22Rv1 (cell line): Measurements from ENCODE around the gene WWOX.

Experiments used
- ZFX ChIP-seq: fragments of 450-650 bp; IDR thresholded peaks from 2 replicates; pipeline ENCODE4 v1.6.1; 2017; ENCODE audit warnings: antibody characterized with exemption, borderline replicate concordance
- TF ChIP-seq, protein P1 (sequence below): fragments of 450-650 bp; IDR thresholded peaks from 2 replicates; pipeline ENCODE4 v1.5.1; 2017; ENCODE audit warnings: mild to moderate bottlenecking

- TF ChIP-seq, protein P1, sequence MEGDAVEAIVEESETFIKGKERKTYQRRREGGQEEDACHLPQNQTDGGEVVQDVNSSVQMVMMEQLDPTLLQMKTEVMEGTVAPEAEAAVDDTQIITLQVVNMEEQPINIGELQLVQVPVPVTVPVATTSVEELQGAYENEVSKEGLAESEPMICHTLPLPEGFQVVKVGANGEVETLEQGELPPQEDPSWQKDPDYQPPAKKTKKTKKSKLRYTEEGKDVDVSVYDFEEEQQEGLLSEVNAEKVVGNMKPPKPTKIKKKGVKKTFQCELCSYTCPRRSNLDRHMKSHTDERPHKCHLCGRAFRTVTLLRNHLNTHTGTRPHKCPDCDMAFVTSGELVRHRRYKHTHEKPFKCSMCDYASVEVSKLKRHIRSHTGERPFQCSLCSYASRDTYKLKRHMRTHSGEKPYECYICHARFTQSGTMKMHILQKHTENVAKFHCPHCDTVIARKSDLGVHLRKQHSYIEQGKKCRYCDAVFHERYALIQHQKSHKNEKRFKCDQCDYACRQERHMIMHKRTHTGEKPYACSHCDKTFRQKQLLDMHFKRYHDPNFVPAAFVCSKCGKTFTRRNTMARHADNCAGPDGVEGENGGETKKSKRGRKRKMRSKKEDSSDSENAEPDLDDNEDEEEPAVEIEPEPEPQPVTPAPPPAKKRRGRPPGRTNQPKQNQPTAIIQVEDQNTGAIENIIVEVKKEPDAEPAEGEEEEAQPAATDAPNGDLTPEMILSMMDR = no peak
- TF ChIP-seq ZFX = no peak
Measured at GRCh38 chr16:78635807-78636206, 536.4 kb downstream of the WWOX start.
